Smooth muscle cell (in vitro differentiated cells): Measurements from ENCODE around the gene IL17REL. TPM values are rescaled to one million over a fixed set of nuclear protein-coding genes. Genes with fewer than 3 reads are reported as not detected.

Source experiments
- DNase-seq: peaks from one replicate; lab custom pipeline; 2025; ENCODE audit not compliant: unreplicated experiment; lab: John Stamatoyannopoulos, UW
- H2AFZ ChIP-seq: fragments of 200-600 bp; sonication (generic); 2 replicates; pipeline ENCODE4 v1.6.0; 2016; ENCODE audit warnings: antibody characterized with exemption, low read depth, mild to moderate bottlenecking
- H3F3A ChIP-seq: fragments of 200-600 bp; sonication (generic); 2 replicates; pipeline ENCODE4 v1.6.0; 2017; ENCODE audit warnings: antibody characterized with exemption, low read depth
- H3K27ac ChIP-seq: fragments of 200-600 bp; sonication (generic); 2 replicates; pipeline ENCODE4 v1.5.1; 2016; ENCODE audit warnings: low read depth, mild to moderate bottlenecking
- H3K27me3 ChIP-seq: fragments of 200-600 bp; sonication (generic); 2 replicates; pipeline ENCODE4 v1.6.1; 2016; ENCODE audit warnings: low read depth, mild to moderate bottlenecking
- H3K36me3 ChIP-seq: fragments of 200-600 bp; sonication (generic); 2 replicates; pipeline ENCODE4 v1.5.1; 2016; ENCODE audit warnings: low read depth
- H3K4me1 ChIP-seq: fragments of 200-600 bp; sonication (generic); 2 replicates; pipeline ENCODE4 v1.5.1; 2016; ENCODE audit warnings: low read depth
- H3K4me2 ChIP-seq: fragments of 200-600 bp; sonication (generic); 2 replicates; pipeline ENCODE4 v1.6.0; 2016; ENCODE audit warnings: mild to moderate bottlenecking
- H3K4me3 ChIP-seq: fragments of 200-600 bp; sonication (generic); 2 replicates; pipeline ENCODE4 v1.5.1; 2016; ENCODE audit warnings: mild to moderate bottlenecking
- H3K79me2 ChIP-seq: fragments of 200-600 bp; sonication (generic); 2 replicates; pipeline ENCODE4 v1.6.0; 2016; ENCODE audit warnings: low read depth, mild to moderate bottlenecking
- H3K9ac ChIP-seq: fragments of 200-600 bp; sonication (generic); 2 replicates; pipeline ENCODE4 v1.6.0; 2016; ENCODE audit warnings: low read depth
- H3K9me3 ChIP-seq: fragments of 200-600 bp; sonication (generic); replicated peaks from 2 replicates; pipeline ENCODE4 v1.5.1; 2016; ENCODE audit warnings: low read depth
- H4K20me1 ChIP-seq: fragments of 200-600 bp; sonication (generic); 2 replicates; pipeline ENCODE4 v1.6.0; 2016; ENCODE audit warnings: low read depth
- CTCF ChIP-seq: fragments of 200-600 bp; sonication (generic); IDR thresholded peaks from 2 replicates; pipeline ENCODE4 v1.5.1; 2017; ENCODE audit warnings: borderline replicate concordance, mild to moderate bottlenecking, antibody characterized with exemption; ENCODE audit not compliant: insufficient read depth, poor library complexity, severe bottlenecking
- WGBS: methylation state at CpG from one replicate; pipeline ENCODE4 v1.1.7; 2016; ENCODE audit warnings: low lambda C conversion rate; 5-methylcytosine and 5-hydroxymethylcytosine counted together
- polyA plus RNA-seq: library from polyadenylated mRNA; unstranded; fragments of >200 nt; fragmentation: Nextera tagmentation; extraction: Ambion mirVana; gene quantifications from 2 replicates; pipeline ENCODE4 v1.2.1, GENCODE V29; 2016
- total RNA-seq: library from RNA; depleted of rRNA; stranded (reverse); fragments of >200 nt; gene quantifications from 2 replicates; pipeline ENCODE4 v1.2.3, GENCODE V29; 2014

IL17REL gene
- total and polyA plus RNA-seq, 2 experiments from 2014 or later = 0.04 TPM; not detected in 1

GRCh38 chr22:49969751-49970527, 42.6 kb downstream of the IL17REL start:
- H3K27ac ChIP-seq = peak overlapping the region; percentile 33
- H3K4me1 ChIP-seq = no peaks in the 10 kb centered on the region
- no peak for DNase-seq

GRCh38 chr22:49968831-49969661, 43.5 kb downstream of the IL17REL start:
- no peak overlapping the region for H3K27ac ChIP-seq
- H3K9me3 ChIP-seq = no peaks in the 10 kb centered on the region
- WGBS = 99% methylated on average over 16 of the region's 16 CpGs
- H3K4me1 ChIP-seq = no peaks in the 10 kb centered on the region
- peaks cover 17% of the 10 kb centered on the region for H4K20me1 ChIP-seq
- H3K79me2 ChIP-seq = peaks cover 4% of the 10 kb centered on the region
- no peaks in the 10 kb centered on the region for H3K27me3 ChIP-seq
- H3K4me3 ChIP-seq = no peak overlapping the region
- H3K4me2 ChIP-seq = no peak overlapping the region
- no peaks in the 10 kb centered on the region for H3K36me3 ChIP-seq
- H3K9ac ChIP-seq = no peak overlapping the region
- no peaks in the 10 kb centered on the region for H3F3A ChIP-seq
- DNase-seq = no peak
- TF ChIP-seq CTCF = no peak
- H2AFZ ChIP-seq = no peak overlapping the region

More at GRCh38 chr22:49969751-49970527, 42.6 kb downstream of the IL17REL start:
- H3K4me3 ChIP-seq = no peak overlapping the region
- WGBS = 79% methylated on average over 8 of the region's 8 CpGs
- peaks cover 8% of the 10 kb centered on the region for H4K20me1 ChIP-seq
- no peaks in the 10 kb centered on the region for H3K36me3 ChIP-seq
- no peak for TF ChIP-seq CTCF
- H3K79me2 ChIP-seq = no peaks in the 10 kb centered on the region
- H2AFZ ChIP-seq = no peak overlapping the region
- no peaks in the 10 kb centered on the region for H3K9me3 ChIP-seq
- H3F3A ChIP-seq = no peaks in the 10 kb centered on the region
- H3K9ac ChIP-seq = no peak overlapping the region
- peak overlapping the region; percentile 41 for H3K4me2 ChIP-seq
- no peaks in the 10 kb centered on the region for H3K27me3 ChIP-seq

- H3K9me3 ChIP-seq = no peaks in the 10 kb centered on the region
- H3K27me3 ChIP-seq = no peaks in the 10 kb centered on the region
- no peak overlapping the region for H3K4me3 ChIP-seq
- H3K36me3 ChIP-seq = no peaks in the 10 kb centered on the region
- no peak overlapping the region for H3K27ac ChIP-seq
- H3K4me1 ChIP-seq = no peaks in the 10 kb centered on the region
- no peak overlapping the region for H2AFZ ChIP-seq
- no peak for TF ChIP-seq CTCF
- WGBS = 98% methylated on average over 9 of the region's 11 CpGs
- no peaks in the 10 kb centered on the region for H3F3A ChIP-seq
- peaks cover 23% of the 10 kb centered on the region for H4K20me1 ChIP-seq
- no peak overlapping the region for H3K4me2 ChIP-seq
- H3K79me2 ChIP-seq = peaks cover 11% of the 10 kb centered on the region
- no peak for DNase-seq
- no peak overlapping the region for H3K9ac ChIP-seq
These were observed 44.2 kb downstream of the IL17REL start for GRCh38 chr22:49968313-49968830.
